HFFc6 (cell line): ENCODE results near the gene DAW1. TPM values are rescaled to one million over a fixed set of nuclear protein-coding genes. Genes with fewer than 3 reads are reported as not detected.
A peak's percentile ranks its signal among the peaks of the same experiment; 100 is the strongest.
"Not testable (repeated sequence)": the region's sequence is repeated elsewhere in the genome, so short reads cannot be mapped to it uniquely, and the experiment has no call there.

Source experiments
- DNase-seq: peaks from one replicate; pipeline ENCODE4 v3.0.0-alpha.2; 2018
- H3K27ac Mint-ChIP-seq: 2 replicates; pipeline ENCODE4 v1.8.0; 2020; ENCODE audit warnings: mild to moderate bottlenecking, mixed read lengths
- H3K27me3 Mint-ChIP-seq: 2 replicates; pipeline ENCODE4 v1.8.0; 2021; ENCODE audit warnings: mild to moderate bottlenecking, moderate library complexity, mixed read lengths; ENCODE audit not compliant: insufficient read depth
- H3K36me3 Mint-ChIP-seq: 2 replicates; pipeline ENCODE4 v1.8.0; 2021; ENCODE audit warnings: low read depth, mixed read lengths
- H3K4me1 Mint-ChIP-seq: 2 replicates; pipeline ENCODE4 v1.8.0; 2020; ENCODE audit warnings: low read depth, mixed read lengths
- H3K4me3 Mint-ChIP-seq: 2 replicates; pipeline ENCODE4 v1.8.0; 2020; ENCODE audit warnings: mild to moderate bottlenecking, moderate library complexity, mixed read lengths
- H3K9me3 Mint-ChIP-seq: 2 replicates; pipeline ENCODE4 v1.8.0; 2020; ENCODE audit warnings: mild to moderate bottlenecking, mixed read lengths
- CTCF ChIP-seq: fragments of 200-600 bp; sonication (generic); IDR thresholded peaks from 2 replicates; pipeline ENCODE4 v1.5.0; 2021; ENCODE audit warnings: antibody characterized with exemption, mild to moderate bottlenecking
- total RNA-seq, 6 experiments: library from RNA; stranded (reverse); fragmentation: NEBNext Ultra II Directional; extraction: Animal tissue kit (Norgen Biotek cat#: 25700); gene quantifications; 2 replicates in 1 of 6; 3 replicates in 5 of 6; pipeline ENCODE4 v1.2.3, GENCODE V29; 2021

Gene DAW1
- total RNA-seq, 6 experiments from 2014 or later, result 0.12 to 0.39 (median 0.20) TPM; not detected in 2

GRCh38 chr2:227933884-227934283 is 62.5 kb downstream of the DAW1 start:
- Mint-ChIP-seq H3K9me3 (peaks cover 4% of the 10 kb centered on the region), H3K27ac (no peak overlapping the region), H3K36me3 (no peaks in the 10 kb centered on the region), H3K4me1 (no peaks in the 10 kb centered on the region), H3K4me3 (no peak overlapping the region), H3K27me3 (peaks cover 5% of the 10 kb centered on the region; the same call in 1 of the 2 replicates)
- no peak for DNase-seq
- TF ChIP-seq CTCF, result no peak

- not testable (repeated sequence) for H3K4me1 Mint-ChIP-seq, H3K27ac Mint-ChIP-seq, H3K4me3 Mint-ChIP-seq, DNase-seq, H3K36me3 Mint-ChIP-seq, H3K27me3 Mint-ChIP-seq, H3K9me3 Mint-ChIP-seq
These were observed 64.8 kb downstream of the DAW1 start for GRCh38 chr2:227936249-227936648.

GRCh38 chr2:227939271-227940027 is 68.0 kb downstream of the DAW1 start:
- peak; percentile 74 for TF ChIP-seq CTCF
- H3K9me3 Mint-ChIP-seq, result no peaks in the 10 kb centered on the region
- H3K4me3 Mint-ChIP-seq, result peak overlapping the region; percentile 68
- H3K4me1 Mint-ChIP-seq, result peaks cover 7% of the 10 kb centered on the region
- DNase-seq, result peak; percentile 27
- H3K36me3 Mint-ChIP-seq, result no peaks in the 10 kb centered on the region
- H3K27ac Mint-ChIP-seq, result no peak overlapping the region
- H3K27me3 Mint-ChIP-seq, result peaks cover under 1% of the 10 kb centered on the region; the same call in 1 of the 2 replicates

- H3K4me1 Mint-ChIP-seq, result peaks cover 7% of the 10 kb centered on the region
- no peak overlapping the region for H3K27ac Mint-ChIP-seq
- no peaks in the 10 kb centered on the region for H3K9me3 Mint-ChIP-seq
- no peak for DNase-seq
- no peaks in the 10 kb centered on the region for H3K36me3 Mint-ChIP-seq
- H3K27me3 Mint-ChIP-seq, result peaks cover 2% of the 10 kb centered on the region
- no peak overlapping the region for H3K4me3 Mint-ChIP-seq
- no peak for TF ChIP-seq CTCF
These were observed 70.6 kb downstream of the DAW1 start for GRCh38 chr2:227942021-227942420.

- H3K9me3 Mint-ChIP-seq, result no peaks in the 10 kb centered on the region
- no peaks in the 10 kb centered on the region for H3K36me3 Mint-ChIP-seq
- no peak overlapping the region for H3K27ac Mint-ChIP-seq
- H3K4me3 Mint-ChIP-seq, result no peak overlapping the region
- H3K27me3 Mint-ChIP-seq, result peaks cover 2% of the 10 kb centered on the region
- H3K4me1 Mint-ChIP-seq, result peaks cover 7% of the 10 kb centered on the region
- no peak for DNase-seq
- no peak for TF ChIP-seq CTCF
These were observed 71.5 kb downstream of the DAW1 start for GRCh38 chr2:227942965-227943364.

- no peak for DNase-seq
- no peak for TF ChIP-seq CTCF
- Mint-ChIP-seq H3K9me3 (peaks cover 7% of the 10 kb centered on the region), H3K27ac (no peak overlapping the region), H3K4me1 (no peaks in the 10 kb centered on the region), H3K36me3 (no peaks in the 10 kb centered on the region), H3K27me3 (no peaks in the 10 kb centered on the region), H3K4me3 (no peak overlapping the region)
These were observed 88.9 kb downstream of the DAW1 start for GRCh38 chr2:227960317-227960716.
